Measurements from ENCODE around the gene PRKCE. TPM values are rescaled to one million over a fixed set of nuclear protein-coding genes. Genes with fewer than 3 reads are reported as not detected.
A peak's percentile ranks its signal among the peaks of the same experiment; 100 is the strongest.

PRKCE gene
- total and polyA plus RNA-seq, 2 experiments from 2014 or later: 9.6 to 11.9 TPM

GRCh38 chr2:46086578-46087070, 435.1 kb downstream of the PRKCE start:
- no peak for DNase-seq (ENCODE audit: low spot score)
- no peaks in the 10 kb centered on the region for H3K79me2 ChIP-seq
- H3K36me3 ChIP-seq (replicated peaks; ENCODE audit: insufficient read depth, low read depth): no peaks in the 10 kb centered on the region
- H3K9me3 ChIP-seq (ENCODE audit: low read depth): no peaks in the 10 kb centered on the region
- H3K4me3 ChIP-seq: no peak overlapping the region
- H3K27ac ChIP-seq: no peak overlapping the region
- no peak overlapping the region for H3K4me2 ChIP-seq
- H3K4me1 ChIP-seq (ENCODE audit: insufficient read depth): no peaks in the 10 kb centered on the region
- no peaks in the 10 kb centered on the region for H3K27me3 ChIP-seq
- no peak for TF ChIP-seq EZH2phosphoT487 (IDR thresholded peaks at IDR 0.05; ENCODE audit: low read depth, severe bottlenecking, unreplicated experiment)
- no peak for TF ChIP-seq EZH2 (IDR thresholded peaks at IDR 0.05; ENCODE audit: borderline replicate concordance)
- no peak overlapping the region for H2AFZ ChIP-seq
- H3K9me2 ChIP-seq (replicated peaks; ENCODE audit: insufficient read depth): no peaks in the 10 kb centered on the region
- WGBS (ENCODE audit: low lambda C conversion rate, missing lambda C conversion rate): 90% methylated on average over 6 of the region's 6 CpGs
- no peaks in the 10 kb centered on the region for H4K20me1 ChIP-seq (ENCODE audit: insufficient read depth, poor library complexity, severe bottlenecking)

GRCh38 chr2:46087492-46087891, 436.0 kb downstream of the PRKCE start:
- Histone ChIP-seq H4K20me1 (ENCODE audit: insufficient read depth, poor library complexity, severe bottlenecking) (no peaks in the 10 kb centered on the region), H3K79me2 (no peaks in the 10 kb centered on the region), H3K9me2 (replicated peaks; ENCODE audit: insufficient read depth) (no peaks in the 10 kb centered on the region), H3K27ac (no peak overlapping the region), H3K36me3 (replicated peaks; ENCODE audit: insufficient read depth, low read depth) (no peaks in the 10 kb centered on the region), H3K4me3 (no peak overlapping the region), H3K4me1 (ENCODE audit: insufficient read depth) (no peaks in the 10 kb centered on the region), H2AFZ (no peak overlapping the region), H3K9me3 (ENCODE audit: low read depth) (no peaks in the 10 kb centered on the region), H3K27me3 (no peaks in the 10 kb centered on the region), H3K4me2 (no peak overlapping the region)
- no peak for DNase-seq (ENCODE audit: low spot score)
- TF ChIP-seq CTCF (IDR thresholded peaks at IDR 0.05; ENCODE audit: poor library complexity) (no peak), EZH2phosphoT487 (IDR thresholded peaks at IDR 0.05; ENCODE audit: low read depth, severe bottlenecking, unreplicated experiment) (no peak), EZH2 (IDR thresholded peaks at IDR 0.05; ENCODE audit: borderline replicate concordance) (no peak)
- 88% methylated on average over 4 of the region's 4 CpGs for WGBS (ENCODE audit: low lambda C conversion rate, missing lambda C conversion rate)

GRCh38 chr2:46091004-46091403, 439.5 kb downstream of the PRKCE start:
- Histone ChIP-seq H3K4me2 (no peak overlapping the region), H3K27ac (no peak overlapping the region), H3K9me3 (ENCODE audit: low read depth) (no peaks in the 10 kb centered on the region), H3K27me3 (no peaks in the 10 kb centered on the region), H3K9me2 (replicated peaks; ENCODE audit: insufficient read depth) (no peaks in the 10 kb centered on the region), H3K79me2 (no peaks in the 10 kb centered on the region), H3K36me3 (replicated peaks; ENCODE audit: insufficient read depth, low read depth) (no peaks in the 10 kb centered on the region), H4K20me1 (ENCODE audit: insufficient read depth, poor library complexity, severe bottlenecking) (no peaks in the 10 kb centered on the region), H2AFZ (no peak overlapping the region), H3K4me3 (no peak overlapping the region), H3K4me1 (ENCODE audit: insufficient read depth) (no peaks in the 10 kb centered on the region)
- TF ChIP-seq CTCF (IDR thresholded peaks at IDR 0.05; ENCODE audit: poor library complexity): peak; percentile 25
- no peak for TF ChIP-seq EZH2phosphoT487 (IDR thresholded peaks at IDR 0.05; ENCODE audit: low read depth, severe bottlenecking, unreplicated experiment)
- TF ChIP-seq EZH2 (IDR thresholded peaks at IDR 0.05; ENCODE audit: borderline replicate concordance): no peak
- WGBS (ENCODE audit: low lambda C conversion rate, missing lambda C conversion rate): 61% methylated on average over 3 of the region's 3 CpGs
- DNase-seq (ENCODE audit: low spot score): no peak

GRCh38 chr2:46091961-46092667, 440.6 kb downstream of the PRKCE start:
- Histone ChIP-seq H3K4me2 (no peak overlapping the region), H2AFZ (no peak overlapping the region), H3K36me3 (replicated peaks; ENCODE audit: insufficient read depth, low read depth) (no peaks in the 10 kb centered on the region), H3K4me1 (ENCODE audit: insufficient read depth) (no peaks in the 10 kb centered on the region), H3K9me3 (ENCODE audit: low read depth) (no peaks in the 10 kb centered on the region), H3K27me3 (no peaks in the 10 kb centered on the region), H3K27ac (no peak overlapping the region), H3K4me3 (no peak overlapping the region), H3K79me2 (no peaks in the 10 kb centered on the region), H3K9me2 (replicated peaks; ENCODE audit: insufficient read depth) (no peaks in the 10 kb centered on the region), H4K20me1 (ENCODE audit: insufficient read depth, poor library complexity, severe bottlenecking) (no peaks in the 10 kb centered on the region)
- DNase-seq (ENCODE audit: low spot score): no peak
- no peak for TF ChIP-seq CTCF (IDR thresholded peaks at IDR 0.05; ENCODE audit: poor library complexity)
- WGBS (ENCODE audit: low lambda C conversion rate, missing lambda C conversion rate): 78% methylated on average over 6 of the region's 6 CpGs
